HG02840 (cell line): Measurements from ENCODE around the gene AJUBA.
"Not testable (repeated sequence)": the region's sequence is repeated elsewhere in the genome, so short reads cannot be mapped to it uniquely, and the experiment has no call there.

ENCODE experiments used
- ATAC-seq: cut with Tn5 transposase; IDR thresholded peaks from one replicate; pipeline ENCODE4 v1.9.1; 2021; ENCODE audit warnings: mild to moderate bottlenecking, moderate library complexity, moderate number of reproducible peaks; ENCODE audit not compliant: unreplicated experiment, low FRiP score

AJUBA gene

DNA sequence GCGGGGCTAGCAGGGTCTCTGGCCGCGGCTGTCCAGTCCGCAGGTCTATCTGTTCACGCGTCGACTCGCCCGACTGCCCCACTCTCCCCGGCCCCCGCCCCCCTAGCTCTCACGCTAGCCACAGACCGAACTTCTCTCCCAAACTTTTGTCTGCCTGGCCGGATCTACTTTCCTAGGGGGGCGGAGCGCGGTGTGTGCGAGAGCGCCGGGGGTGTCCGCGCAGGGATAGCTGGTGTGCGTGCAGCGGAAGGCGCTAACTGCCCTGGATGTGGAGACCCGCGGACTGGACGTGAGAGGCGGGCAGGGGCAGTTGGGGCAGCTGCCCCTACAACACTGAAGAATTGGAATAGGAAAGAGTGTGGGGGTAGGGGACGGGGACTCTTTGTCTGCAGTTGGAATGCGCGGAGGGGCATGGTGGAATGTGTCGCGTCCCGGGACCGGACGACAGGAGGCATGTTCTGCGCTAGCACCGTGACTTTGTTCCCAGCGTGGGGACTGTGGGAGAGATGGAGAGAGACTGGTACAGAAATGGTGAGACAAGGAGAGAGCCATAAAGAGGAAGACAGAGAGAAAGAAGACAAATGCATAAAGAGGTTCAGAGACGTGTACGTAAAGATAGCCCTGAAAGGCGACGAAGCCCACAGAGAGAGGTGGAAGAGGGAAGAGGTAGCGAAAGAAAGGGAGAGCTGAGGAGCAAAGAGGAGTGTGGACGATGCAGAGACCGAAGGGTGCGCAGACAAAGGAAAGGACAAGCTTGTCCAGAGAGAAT lies at the start of gene AJUBA:
AJUBA (minus strand) TSS at position 75 of the 769 bp plus-strand sequence. CDS start 285 bp downstream, outside the sequence.
- ATAC-seq: no peak

DNA sequence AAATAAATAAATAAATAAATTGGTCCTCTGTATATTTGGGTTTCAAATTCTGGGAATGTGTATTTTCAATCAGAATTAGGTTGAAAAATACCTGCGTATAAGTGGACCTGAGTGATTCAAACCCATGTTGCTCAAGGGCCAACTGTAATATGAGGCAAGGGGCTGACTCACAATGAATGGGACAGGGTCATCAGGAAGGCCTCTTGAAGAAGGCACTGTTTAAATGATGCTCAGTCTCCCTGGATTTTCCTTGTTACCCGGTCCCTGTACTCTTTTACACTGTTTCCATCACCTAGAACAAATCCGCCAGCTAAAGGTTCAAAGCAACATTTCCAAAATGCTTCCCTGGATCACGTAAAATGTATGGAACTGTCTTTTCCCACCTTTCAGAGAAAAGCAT lies 48.6 kb upstream of the AJUBA start:
- no peak for ATAC-seq

DNA sequence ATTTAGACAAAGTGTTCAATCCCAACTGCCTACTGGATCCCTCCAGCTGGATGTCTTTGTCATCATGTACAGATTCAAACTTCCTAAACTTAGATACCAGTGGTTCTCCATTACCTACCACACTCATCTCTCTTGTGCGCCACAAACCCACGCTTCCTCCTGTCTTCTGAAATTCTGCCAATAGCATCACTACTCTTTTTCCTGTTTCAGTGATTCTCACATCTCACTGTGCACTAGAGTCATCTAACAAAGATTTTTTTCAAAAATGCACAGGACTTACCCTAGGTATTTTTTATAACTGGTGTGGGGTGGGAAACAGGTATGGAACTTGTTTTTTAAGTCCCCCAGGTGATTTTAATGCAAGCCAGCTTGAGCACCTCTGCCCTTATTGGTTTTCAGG lies 46.4 kb upstream of the AJUBA start:
- no peak for ATAC-seq

DNA sequence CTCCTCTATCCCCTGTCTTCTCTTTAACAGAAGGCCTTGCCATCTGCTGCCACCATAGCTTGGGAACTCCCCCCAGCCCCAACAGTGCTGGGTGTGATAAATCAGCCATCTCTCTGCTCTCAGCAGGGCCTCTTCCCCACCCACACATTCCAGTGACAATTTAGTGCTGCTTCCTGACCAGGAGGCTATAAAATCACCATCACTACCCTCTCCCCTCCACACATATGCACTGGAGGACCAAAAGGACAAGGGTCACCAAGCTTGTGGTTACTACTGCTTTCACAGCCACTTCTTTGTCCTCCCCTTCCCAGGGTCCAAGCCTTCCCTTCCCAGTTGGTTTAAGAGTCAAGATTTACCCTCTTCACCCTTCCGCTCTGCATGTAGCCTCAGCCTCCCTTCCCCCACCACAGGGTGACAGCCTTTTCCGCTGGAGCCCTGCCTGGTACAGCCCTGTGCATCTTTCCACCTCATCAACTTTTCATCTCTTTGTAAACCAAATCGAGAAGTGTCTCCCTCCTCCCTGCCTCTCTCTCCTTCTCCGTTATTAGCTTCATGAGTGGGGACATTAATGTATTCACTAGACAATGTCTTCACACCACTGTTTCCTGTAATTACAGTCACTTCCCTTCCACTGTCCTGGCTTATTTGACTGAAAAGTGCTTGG lies 42.9 kb upstream of the AJUBA start:
- ATAC-seq: no peak

DNA sequence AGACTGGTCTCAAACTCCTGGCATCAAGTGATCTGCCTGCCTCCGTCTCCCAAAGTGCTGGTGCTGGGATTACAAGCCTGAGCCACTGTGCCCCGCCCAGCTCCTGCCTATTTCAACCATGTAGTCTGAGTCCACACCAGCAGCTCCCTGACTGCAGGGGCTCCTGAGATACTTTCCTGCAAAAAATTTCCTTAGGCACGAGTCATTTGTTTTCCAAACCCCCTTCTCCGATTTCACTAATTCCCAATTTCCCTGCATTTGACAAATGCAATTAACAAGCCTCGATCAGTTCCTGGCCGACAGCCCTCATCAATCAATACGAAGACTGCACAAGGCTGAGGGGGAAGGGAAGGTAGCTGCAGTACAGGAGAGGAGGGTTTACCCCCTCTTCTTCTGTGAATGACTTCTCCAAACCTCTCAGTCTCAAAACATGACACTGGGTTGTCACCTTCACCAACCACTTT lies 42.3 kb upstream of the AJUBA start:
- no peak for ATAC-seq

DNA sequence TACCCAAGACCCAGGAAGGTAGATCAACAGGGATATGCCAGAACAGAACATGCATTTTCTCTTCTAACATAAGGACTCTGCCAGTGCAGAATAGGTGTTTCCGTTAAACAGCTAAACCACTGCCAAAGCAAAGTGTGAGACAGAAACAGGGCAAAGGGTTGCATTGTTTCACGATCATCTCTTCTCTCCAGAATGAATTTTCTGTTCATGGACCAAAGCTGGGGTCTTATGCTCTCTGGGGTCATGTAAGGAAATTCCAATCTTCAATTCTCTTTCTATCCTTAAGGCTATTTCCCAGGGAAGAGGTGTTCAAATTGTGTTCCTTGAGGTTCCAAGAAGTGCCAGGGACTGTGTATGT lies 41.4 kb upstream of the AJUBA start:
- no peak for ATAC-seq

DNA sequence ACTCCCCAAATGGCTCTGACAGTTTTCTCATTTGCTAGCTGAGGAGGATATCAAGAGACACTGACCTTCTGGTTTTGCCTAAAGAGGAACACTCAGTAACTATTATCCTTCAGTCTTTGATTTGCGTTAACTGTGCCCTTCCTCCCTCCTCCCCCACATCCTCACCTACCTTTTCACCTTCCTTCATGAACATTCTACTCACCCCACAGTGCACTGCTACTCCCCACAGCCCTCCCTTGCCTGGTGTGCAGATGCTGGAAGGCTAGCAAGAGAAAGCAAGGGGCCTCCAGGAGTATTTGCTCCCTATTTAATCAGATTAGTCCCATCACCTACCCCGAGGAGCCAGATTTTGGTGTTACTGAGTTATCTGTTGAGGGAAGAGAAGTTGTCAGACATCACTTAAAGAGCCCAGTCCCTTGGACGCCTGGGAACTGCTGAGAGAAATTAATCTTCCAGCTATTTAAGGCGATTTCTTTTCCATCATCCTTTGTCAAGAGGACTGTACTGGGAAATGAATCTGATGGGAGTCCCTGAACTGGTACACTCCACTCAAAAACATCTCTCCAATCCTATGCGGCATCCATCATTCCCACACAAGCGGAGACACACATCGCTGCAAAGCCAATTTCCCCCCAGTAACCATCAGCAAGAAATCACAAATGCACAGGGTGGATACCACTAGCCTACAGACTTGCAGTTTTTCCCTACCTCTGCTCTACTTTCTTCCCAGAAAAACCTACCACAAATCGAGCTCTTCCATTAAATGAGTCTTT lies 40.9 kb upstream of the AJUBA start:
- no peak for ATAC-seq

DNA sequence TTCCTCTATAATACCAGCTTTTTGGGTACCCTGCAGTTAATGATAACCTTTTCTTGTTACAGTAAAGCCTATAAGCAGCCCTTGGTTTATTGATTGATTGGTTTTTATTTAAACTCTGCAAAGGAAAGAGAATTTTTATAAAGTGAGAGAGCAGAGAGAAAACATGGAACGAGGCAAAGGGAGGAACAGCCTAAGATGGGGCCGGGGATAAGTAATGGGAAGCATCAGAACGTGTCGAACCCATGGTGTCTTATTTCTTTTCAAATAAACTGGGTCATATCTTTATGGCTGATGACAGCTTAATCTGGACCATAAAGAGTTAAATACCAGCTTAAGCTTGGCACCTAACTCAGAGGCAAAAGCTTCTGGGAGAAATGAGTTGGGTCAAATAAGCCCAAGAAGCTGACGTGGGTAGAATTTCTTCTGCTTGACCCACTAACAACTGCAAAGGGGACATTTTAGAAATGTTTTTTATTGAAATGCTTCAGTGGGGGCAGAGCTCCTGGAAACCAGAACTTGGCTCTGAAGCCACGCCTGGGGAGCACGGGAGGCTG lies 39.6 kb upstream of the AJUBA start:
- ATAC-seq: no peak

DNA sequence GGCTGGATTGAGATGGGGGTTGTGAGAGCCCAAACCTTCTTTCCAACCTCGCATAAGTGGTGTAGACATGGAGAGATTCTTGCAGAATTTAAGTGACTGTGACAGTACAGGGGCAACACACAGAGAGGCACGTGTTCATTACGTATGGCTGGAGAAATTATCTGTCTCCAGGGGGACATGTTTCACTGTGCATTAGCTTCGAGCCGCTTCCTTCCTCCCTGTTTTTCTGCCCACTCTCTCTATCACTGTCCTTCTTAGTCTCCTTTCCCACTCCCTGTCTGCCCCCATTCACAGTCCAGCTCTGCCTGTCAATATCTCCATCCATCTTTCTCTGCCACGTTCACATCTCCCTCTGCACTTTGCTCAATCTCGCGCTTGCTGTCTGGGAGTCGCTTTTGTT lies 39.1 kb upstream of the AJUBA start:
- no peak for ATAC-seq

DNA sequence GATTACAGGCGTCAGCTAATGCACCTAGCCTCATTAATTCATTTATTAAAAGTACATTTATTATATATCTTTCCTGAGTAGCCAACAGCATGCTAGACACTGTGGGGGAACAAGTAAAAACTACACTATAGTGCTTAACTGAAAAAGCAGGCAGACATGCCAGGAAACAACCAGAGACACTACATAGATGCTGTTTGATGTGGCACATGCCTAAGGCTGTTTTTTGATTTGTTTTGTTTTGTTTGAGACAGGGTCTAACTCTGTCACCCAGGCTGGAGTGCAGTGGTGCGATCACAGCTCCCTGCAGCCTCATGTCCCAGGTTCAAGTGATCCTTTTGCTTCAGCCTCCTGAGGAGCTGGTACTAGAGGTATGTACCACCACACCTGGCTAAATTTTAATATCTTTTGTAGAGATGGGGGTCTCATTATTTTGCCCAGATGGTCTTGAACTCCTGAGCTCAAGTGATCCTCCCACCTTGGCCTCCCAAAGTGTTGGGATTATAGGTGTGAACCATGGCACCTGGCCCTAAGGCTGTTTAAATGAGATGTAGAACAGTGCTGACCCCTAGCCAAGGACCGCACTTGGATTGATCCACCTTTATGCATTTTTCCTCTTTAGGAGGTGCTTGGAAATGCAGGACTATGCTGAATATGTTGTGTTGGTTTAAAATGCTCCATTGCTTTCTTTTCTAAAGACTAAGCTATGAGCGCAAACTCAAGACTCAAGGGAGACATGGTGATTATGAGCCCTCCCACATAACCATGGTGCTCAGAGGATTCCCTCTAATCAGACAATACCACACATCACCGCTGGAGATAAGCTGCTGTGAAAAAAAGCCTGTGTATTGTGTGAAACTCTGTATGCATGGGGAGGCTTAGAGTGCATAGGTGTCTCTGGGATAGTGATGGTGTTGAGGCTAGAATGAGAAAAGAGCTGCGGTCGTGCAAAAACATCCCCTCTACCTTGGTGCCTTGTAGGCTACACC lies 38.1 kb upstream of the AJUBA start:
- no peak for ATAC-seq

DNA sequence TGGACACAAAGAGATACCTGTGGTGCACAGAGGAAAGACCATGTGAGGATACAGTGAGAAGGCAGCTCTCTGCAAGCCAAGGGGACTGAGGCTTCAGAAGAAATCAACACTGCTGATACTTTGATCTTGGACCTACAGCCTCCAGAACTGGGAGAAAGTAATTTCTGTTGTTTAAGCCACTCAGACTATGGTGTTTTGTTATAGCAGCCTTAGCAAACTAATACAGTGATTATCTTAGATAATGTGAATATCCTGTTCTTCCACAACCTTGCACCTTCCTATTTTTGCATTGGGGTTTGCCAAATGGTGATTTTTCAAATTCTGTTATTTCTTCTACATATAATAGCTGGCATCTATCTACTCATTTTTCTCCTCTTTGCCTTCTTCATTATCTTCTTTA lies 35.8 kb upstream of the AJUBA start:
- no peak for ATAC-seq

DNA sequence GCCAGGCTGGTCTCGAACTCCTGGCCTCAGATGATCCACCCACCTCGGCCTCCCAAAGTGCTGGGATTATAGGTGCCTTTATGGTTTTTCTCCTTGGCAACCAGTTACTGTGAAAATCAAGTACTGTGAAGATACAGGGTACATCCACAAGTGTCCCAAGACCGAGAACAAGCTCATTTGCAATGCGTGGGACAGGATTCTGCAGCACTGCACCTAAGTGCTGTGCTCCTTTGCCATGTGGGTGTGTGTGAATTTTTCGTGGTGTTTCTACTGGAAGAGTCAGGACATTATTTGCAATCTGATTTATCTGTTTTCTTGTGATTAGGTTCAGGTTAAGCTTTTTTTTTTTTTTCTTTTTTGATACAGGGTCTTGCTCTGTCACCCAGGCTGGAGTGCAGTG lies 34.7 kb upstream of the AJUBA start:
- no peak for ATAC-seq

DNA sequence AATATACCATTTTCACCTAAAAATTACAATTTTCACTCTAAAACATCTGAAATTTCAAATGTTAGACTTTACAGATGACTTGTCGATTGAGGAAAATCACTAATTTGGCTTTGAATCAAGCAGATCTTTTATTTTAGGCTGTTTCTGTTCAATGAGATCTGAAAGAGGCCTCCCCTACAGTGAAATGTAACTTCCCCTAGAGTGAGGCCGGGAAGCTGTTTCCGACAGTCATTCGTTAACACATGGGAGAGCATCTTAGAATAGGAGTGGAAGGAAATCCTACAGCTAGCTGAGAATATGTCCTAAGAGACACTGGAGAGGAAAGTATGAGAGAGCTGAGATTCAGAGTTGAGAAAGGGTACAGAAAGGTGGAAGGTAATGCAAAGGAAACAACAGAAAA lies 33.3 kb upstream of the AJUBA start:
- ATAC-seq: no peak

DNA sequence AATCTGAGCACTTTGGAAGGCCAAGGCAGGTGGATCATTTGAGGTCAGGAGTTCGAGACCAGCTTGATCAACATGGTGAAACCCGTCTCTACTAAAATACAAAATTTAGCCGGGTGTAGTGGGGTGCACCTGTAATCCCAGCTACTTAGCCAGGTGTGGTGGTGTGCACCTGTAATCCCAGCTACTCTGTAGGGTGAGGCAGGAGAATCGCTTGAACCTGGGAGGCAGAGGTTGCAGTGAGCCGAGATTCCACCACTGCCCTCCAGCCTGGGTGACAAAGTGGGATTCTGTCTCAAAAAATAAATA lies 31.4 kb upstream of the AJUBA start:
- ATAC-seq: not testable (repeated sequence)

DNA sequence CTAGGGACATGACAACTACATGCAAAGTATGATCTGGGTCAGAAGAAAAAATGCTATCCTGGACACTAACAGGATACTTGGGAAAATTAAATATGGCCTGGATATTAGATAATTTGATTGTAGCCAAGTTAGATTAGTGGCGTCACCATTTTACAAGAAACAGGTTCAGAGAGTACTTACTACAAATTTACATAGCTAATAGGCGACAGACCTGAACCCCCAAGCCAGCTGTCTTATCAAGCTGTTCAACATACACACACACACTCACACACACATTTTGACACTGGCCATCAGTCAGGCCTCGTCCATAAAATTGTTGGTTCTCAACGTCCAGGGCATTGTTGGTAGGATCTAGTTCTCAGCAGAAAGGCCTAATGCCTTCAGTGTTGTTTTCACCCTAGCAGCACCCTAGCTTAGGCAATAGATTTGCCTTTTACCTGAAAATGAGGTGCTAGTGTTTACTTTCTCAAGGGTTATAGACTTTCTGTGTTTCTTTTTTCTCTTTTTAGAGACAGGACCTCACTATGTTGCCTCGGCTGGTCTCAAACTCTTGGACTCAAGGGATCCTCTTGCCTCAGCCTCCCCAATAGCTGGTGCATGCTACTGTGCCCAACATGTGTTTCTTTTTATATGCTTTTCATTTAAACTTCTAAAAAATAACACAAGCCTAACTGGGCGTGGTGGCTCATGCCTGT lies 30.9 kb upstream of the AJUBA start:
- no peak for ATAC-seq

DNA sequence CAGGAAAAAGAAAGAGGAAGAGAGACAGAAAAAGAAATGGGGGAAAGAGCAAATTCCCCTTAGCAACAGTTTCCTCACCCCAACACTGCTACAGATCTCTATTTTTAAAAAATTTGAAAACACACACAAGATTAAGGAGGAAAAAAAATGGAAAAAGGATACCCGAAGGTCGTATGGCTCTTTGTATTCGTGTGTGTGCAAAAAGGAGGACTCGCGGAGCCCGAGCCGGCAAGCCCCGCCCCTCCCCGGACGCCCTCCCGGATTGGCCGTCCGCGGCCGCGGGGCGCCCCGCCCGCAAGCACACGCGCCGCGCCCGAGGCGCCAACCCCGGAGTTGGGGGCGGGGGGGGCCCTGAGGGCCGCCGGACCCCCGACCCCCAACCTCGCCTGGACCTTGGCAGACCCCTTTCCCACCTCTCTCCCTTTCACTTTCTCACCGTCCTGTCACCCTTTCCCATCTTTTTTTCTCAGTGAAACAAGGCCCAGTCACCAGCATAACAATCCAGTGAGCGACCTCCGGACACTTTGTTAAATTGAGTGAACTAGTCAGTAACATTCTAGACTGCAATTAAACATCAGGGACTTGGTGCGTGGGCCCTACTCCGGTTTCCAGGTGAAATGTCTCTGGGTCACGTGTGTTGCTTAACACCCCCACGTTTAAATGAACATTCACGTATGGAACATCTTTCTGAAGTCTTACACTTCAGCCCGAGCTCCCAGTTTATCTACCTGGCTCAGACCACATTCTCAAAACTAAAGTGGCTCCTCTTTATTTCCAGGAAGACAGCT lies 27.8 kb upstream of the AJUBA start, which contains the start of gene C14orf93:
C14orf93 (minus strand) TSS at position 205 of the 788 bp plus-strand sequence. CDS start 11,120 bp downstream, outside the sequence.
- ATAC-seq: no peak

DNA sequence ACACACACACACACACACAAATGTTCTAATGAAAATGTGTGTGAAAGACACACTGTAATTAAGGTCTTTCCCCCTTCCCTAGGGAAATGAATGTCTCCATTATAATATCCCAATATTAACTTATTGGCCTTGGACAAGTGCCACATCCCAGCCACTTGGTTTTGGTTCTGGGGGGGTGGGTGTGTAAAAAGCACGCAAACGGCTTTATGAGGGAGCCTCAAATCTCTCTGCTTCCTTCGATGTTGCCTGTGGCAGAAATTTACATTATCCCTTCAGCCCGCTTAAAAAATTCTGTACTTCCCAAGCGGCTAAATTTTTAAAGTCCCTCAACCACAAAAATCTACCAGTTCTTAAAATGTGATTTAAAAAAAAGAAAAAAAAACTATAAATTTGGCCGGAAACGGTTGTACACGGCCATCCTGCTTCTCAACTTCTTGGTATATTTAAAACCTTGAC lies 27.2 kb upstream of the AJUBA start:
- no peak for ATAC-seq

DNA sequence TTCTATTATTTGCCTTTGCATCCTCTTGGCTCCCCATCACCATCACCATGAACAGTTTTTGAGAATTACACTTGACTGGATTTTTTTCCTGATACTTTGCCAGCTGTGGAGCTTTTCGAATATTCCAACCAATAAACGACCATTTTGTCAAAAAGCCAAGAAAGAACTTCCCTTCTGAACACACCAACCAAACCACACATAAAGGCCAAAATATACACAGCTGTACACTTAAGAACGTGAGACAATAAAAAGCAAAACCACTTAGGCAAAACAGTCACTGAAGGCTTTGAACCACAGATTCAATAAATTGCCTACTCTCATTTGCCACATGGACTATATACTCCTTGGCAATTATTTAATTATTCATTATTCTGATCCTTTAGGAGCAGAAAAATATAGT lies 26.5 kb upstream of the AJUBA start:
- ATAC-seq: no peak
